ENCODE measurements around the gene ZDHHC9.

The ZDHHC9 gene

DNA sequence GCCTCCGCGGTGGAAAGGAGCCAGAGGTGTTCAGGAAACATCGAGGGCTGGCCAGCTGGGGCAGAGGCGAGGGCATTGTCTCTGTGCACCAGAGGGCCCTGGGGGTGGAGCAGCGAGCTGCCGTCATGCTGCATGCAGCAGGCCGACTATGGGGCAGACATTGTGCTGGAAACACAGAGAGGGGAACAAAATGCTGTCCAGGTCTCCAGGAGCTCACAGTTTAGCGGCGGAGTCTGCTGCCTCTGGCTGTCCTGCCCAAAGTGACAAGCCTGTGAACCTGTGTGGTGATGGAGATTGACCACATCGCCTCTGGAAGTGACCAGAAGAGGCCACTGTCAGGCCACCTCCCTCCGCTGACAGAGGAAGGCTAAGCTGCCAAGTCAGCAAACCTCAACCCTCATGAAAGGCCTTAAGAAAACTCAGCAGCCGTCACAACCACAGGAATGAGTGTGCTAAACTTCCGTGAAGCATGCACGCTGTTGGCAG, 84.1 kb downstream of the ZDHHC9 start:
- no peaks in the 10 kb centered on the region for H3K9me3 ChIP-seq (ENCODE audit: severe bottlenecking)
- H3K27me3 ChIP-seq (ENCODE audit: insufficient read depth, poor library complexity, severe bottlenecking): no peaks in the 10 kb centered on the region
- H3K27ac ChIP-seq (ENCODE audit: poor library complexity, severe bottlenecking): no peak overlapping the region
- no peak for DNase-seq (ENCODE audit: low spot score)
- peak; percentile 45; the same call in 2 of the 3 replicates for ATAC-seq (ENCODE audit: low read depth)
- no peak overlapping the region for H3K4me3 ChIP-seq (ENCODE audit: severe bottlenecking)
- no peaks in the 10 kb centered on the region for H3K4me1 ChIP-seq (ENCODE audit: insufficient read depth, poor library complexity, severe bottlenecking)
- TF ChIP-seq, protein P1, sequence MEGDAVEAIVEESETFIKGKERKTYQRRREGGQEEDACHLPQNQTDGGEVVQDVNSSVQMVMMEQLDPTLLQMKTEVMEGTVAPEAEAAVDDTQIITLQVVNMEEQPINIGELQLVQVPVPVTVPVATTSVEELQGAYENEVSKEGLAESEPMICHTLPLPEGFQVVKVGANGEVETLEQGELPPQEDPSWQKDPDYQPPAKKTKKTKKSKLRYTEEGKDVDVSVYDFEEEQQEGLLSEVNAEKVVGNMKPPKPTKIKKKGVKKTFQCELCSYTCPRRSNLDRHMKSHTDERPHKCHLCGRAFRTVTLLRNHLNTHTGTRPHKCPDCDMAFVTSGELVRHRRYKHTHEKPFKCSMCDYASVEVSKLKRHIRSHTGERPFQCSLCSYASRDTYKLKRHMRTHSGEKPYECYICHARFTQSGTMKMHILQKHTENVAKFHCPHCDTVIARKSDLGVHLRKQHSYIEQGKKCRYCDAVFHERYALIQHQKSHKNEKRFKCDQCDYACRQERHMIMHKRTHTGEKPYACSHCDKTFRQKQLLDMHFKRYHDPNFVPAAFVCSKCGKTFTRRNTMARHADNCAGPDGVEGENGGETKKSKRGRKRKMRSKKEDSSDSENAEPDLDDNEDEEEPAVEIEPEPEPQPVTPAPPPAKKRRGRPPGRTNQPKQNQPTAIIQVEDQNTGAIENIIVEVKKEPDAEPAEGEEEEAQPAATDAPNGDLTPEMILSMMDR (IDR thresholded peaks at IDR 0.05; ENCODE audit: poor library complexity, severe bottlenecking): no peak
- no peaks in the 10 kb centered on the region for H3K36me3 ChIP-seq (ENCODE audit: low read depth)

DNA sequence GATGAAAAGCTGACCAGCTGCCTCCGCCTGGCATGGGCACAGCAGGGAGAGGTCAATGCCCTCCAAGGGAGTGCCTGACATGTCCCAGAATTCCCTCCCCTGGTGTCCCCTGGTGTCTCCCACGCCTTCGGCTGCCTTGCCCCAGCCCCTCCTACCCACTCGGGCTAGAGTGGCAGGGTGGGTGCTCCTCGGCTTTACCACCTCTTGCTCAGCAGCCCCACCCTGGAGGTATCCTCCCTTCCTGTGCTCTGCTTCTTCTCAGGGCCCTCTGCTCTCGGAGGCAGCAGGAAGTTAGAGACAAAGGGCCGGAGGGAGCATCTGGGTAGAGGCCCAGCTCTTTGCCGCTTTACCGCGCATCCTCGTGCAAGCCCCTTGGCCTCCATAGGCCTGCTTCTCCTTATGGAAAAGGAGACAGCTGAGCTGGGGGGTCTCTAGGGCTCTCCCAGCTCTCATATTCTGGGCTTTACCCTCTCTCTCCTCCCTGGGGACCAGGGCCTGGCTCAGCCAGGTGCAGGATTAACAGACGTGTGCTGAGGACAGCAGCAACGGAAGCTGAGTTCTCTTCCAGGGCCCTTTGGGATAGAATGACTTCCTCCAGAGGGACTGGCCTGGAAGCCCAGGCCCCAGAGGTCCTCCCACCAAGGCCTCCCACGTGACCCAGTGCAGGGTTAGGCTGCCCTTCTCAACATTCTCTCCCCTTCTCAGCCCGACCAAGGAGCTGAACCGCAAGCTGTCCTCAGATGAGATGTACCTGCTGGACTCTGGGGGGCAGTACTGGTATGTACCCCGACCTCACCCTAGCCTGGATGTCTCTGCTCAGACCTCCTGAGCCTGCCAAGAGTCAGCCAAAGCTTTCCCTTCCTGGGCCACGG, 87.7 kb downstream of the ZDHHC9 start:
- no peak overlapping the region for H3K4me3 ChIP-seq (ENCODE audit: severe bottlenecking)

DNA sequence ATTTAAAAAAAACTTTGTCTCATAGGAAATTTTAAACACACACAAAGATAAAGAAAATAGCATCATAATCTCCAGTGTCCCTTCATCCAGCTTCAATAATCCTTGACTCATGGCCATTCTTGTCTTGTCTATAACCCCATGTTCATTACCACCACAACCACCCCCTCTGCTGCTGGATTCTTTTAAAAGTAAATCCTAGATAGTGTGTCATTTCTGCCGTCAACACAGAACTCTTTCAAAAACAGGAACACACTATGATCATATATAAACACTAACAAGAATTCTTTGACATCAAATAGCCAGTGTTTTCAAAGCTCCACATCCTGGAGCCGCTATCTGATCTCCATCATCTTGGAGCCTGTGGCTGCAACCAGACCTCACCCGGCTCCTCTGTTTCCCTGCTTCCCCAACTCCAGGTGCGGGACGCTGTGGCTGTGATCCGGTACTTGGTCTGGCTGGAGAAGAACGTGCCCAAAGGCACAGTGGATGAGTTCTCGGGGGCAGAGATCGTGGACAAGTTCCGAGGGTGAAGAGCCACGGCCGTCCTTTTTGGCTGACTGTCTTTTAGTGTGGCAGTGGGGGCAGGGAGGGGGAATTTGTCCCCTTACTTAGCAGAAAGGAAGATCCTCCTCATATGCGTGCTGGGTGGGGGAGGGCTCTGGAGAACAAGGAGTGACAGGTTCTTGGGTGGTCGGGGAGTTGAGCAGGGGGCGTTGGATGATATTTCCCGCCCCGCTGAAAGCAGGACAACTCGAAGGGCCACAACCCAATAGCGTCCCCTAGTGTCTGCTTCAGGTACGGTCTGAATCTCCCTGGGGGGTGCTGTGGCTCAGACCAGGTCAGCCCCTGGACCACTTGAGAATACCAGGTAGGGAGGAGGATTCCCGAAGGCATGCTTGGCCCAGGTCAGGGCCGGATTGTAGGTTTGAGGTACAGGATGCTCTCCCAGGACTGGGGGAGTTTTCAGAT, 89.3 kb downstream of the ZDHHC9 start:
- H3K4me3 ChIP-seq (ENCODE audit: severe bottlenecking): no peak overlapping the region
- no peak for ATAC-seq (ENCODE audit: low read depth)
- no peaks in the 10 kb centered on the region for H3K36me3 ChIP-seq (ENCODE audit: low read depth)
- H3K4me1 ChIP-seq (ENCODE audit: insufficient read depth, poor library complexity, severe bottlenecking): no peaks in the 10 kb centered on the region
- no peak for DNase-seq (ENCODE audit: low spot score)
- no peaks in the 10 kb centered on the region for H3K27me3 ChIP-seq (ENCODE audit: insufficient read depth, poor library complexity, severe bottlenecking)
- TF ChIP-seq, protein P1 (IDR thresholded peaks at IDR 0.05; ENCODE audit: poor library complexity, severe bottlenecking): no peak
- no peak overlapping the region for H3K27ac ChIP-seq (ENCODE audit: poor library complexity, severe bottlenecking)
- no peaks in the 10 kb centered on the region for H3K9me3 ChIP-seq (ENCODE audit: severe bottlenecking)

More for the DNA sequence above, 87.7 kb downstream of the ZDHHC9 start:
- Histone ChIP-seq H3K27ac (ENCODE audit: poor library complexity, severe bottlenecking) (no peak overlapping the region), H3K4me1 (ENCODE audit: insufficient read depth, poor library complexity, severe bottlenecking) (no peaks in the 10 kb centered on the region), H3K36me3 (ENCODE audit: low read depth) (no peaks in the 10 kb centered on the region), H3K27me3 (ENCODE audit: insufficient read depth, poor library complexity, severe bottlenecking) (no peaks in the 10 kb centered on the region), H3K9me3 (ENCODE audit: severe bottlenecking) (no peaks in the 10 kb centered on the region)
- no peak for DNase-seq (ENCODE audit: low spot score)
- no peak for ATAC-seq (ENCODE audit: low read depth)
- TF ChIP-seq, protein P1 (IDR thresholded peaks at IDR 0.05; ENCODE audit: poor library complexity, severe bottlenecking): no peak
